Fibroblast of peridontal ligament (primary cell): ENCODE data around the gene ERCC6L.
A peak's percentile ranks its signal among the peaks of the same experiment; 100 is the strongest.
"Not testable (repeated sequence)": the region's sequence is repeated elsewhere in the genome, so short reads cannot be mapped to it uniquely, and the experiment has no call there.

ENCODE experiments used
- DNase-seq: peaks from one replicate; pipeline ENCODE4 v3.0.0-alpha.2; 2010; ENCODE audit errors: extremely low read depth

ERCC6L gene

GRCh38 chrX:72253686-72254085 lies 14.9 kb upstream of the ERCC6L start:
- no peak for DNase-seq

GRCh38 chrX:72247206-72247942 lies 8.5 kb upstream of the ERCC6L start:
- DNase-seq = no peak

- DNase-seq = peak; percentile 50
Observed at GRCh38 chrX:72245461-72246089, 6.7 kb upstream of the ERCC6L start.

GRCh38 chrX:72243472-72243871 lies 4.6 kb upstream of the ERCC6L start:
- DNase-seq = peak; percentile 58

GRCh38 chrX:72240976-72241375 lies 2.1 kb upstream of the ERCC6L start:
- no peak for DNase-seq

- no peak for DNase-seq
Observed at GRCh38 chrX:72238183-72238582, 644 bp downstream of the ERCC6L start.

GRCh38 chrX:72236841-72237240 lies 2.0 kb downstream of the ERCC6L start:
- DNase-seq = no peak

GRCh38 chrX:72230290-72230689 lies 8.5 kb downstream of the ERCC6L start:
- DNase-seq = no peak

GRCh38 chrX:72220375-72220774 lies 18.5 kb downstream of the ERCC6L start:
- not testable (repeated sequence) for DNase-seq

- DNase-seq = no peak
Observed at GRCh38 chrX:72216973-72217372, 21.9 kb downstream of the ERCC6L start.

GRCh38 chrX:72208126-72208800 lies 30.6 kb downstream of the ERCC6L start:
- peak; percentile 32 for DNase-seq

GRCh38 chrX:72207366-72207765 lies 31.5 kb downstream of the ERCC6L start:
- no peak for DNase-seq

- DNase-seq = no peak
Observed at GRCh38 chrX:72205706-72206105, 33.1 kb downstream of the ERCC6L start.

- DNase-seq = no peak
Observed at GRCh38 chrX:72203421-72203820, 35.4 kb downstream of the ERCC6L start.

- DNase-seq = no peak
Observed at GRCh38 chrX:72202792-72203401, 35.9 kb downstream of the ERCC6L start.

GRCh38 chrX:72201836-72202536 lies 36.8 kb downstream of the ERCC6L start:
- peak; percentile 79 for DNase-seq

GRCh38 chrX:72182924-72183323 lies 55.9 kb downstream of the ERCC6L start:
- no peak for DNase-seq

- peak; percentile 96 for DNase-seq
Observed at GRCh38 chrX:72181178-72182125, 57.4 kb downstream of the ERCC6L start, which contains the start of gene PIN4. PIN4 (plus strand) TSS chrX:72181757; CDS start chrX:72181786, 29 bp downstream.

- DNase-seq = no peak
Observed at GRCh38 chrX:72180539-72180938, 58.3 kb downstream of the ERCC6L start.

- DNase-seq = no peak
Observed at GRCh38 chrX:72176981-72177380, 61.8 kb downstream of the ERCC6L start.

GRCh38 chrX:72176289-72176688 lies 62.5 kb downstream of the ERCC6L start:
- not testable (repeated sequence) for DNase-seq
